HepG2 (cell line): ENCODE results near the gene RBBP6. TPM values are rescaled to one million over a fixed set of nuclear protein-coding genes. Genes with fewer than 3 reads are reported as not detected.

Source experiments
- ATF1 ChIP-seq: IDR thresholded peaks from 2 replicates; pipeline ENCODE4 v1.6.1; 2016; ENCODE audit warnings: mild to moderate bottlenecking, control low read depth
- CBX5 ChIP-seq: sonication (generic); formaldehyde crosslinking; IDR thresholded peaks from 2 replicates; pipeline ENCODE4 v1.4.0; 2020; ENCODE audit warnings: missing genetic modification reagents, borderline replicate concordance
- NFYC ChIP-seq: IDR thresholded peaks from 2 replicates; pipeline ENCODE4 v1.6.1; 2016; ENCODE audit warnings: missing genetic modification reagents, missing compliant biosample characterization
- NR2F6 ChIP-seq, 2 experiments: IDR thresholded peaks; 2 replicates each; pipeline ENCODE4 v1.6.1; 2016; ENCODE audit warnings: antibody characterized with exemption in 1 of 2, mild to moderate bottlenecking in 1 of 2
- PAF1 ChIP-seq: IDR thresholded peaks from 2 replicates; pipeline ENCODE4 v1.6.1; 2016; ENCODE audit warnings: missing genetic modification reagents, missing compliant biosample characterization
- SPEN ChIP-seq: sonication (generic); formaldehyde crosslinking; IDR thresholded peaks from 2 replicates; pipeline ENCODE4 v1.5.1; 2020; ENCODE audit warnings: low read depth, mild to moderate bottlenecking, missing genetic modification reagents
- TOE1 ChIP-seq: sonication (generic); formaldehyde crosslinking; IDR thresholded peaks from 2 replicates; pipeline ENCODE4 v1.4.0; 2020; ENCODE audit warnings: mild to moderate bottlenecking, missing genetic modification reagents
- ZMYM3 ChIP-seq: sonication (generic); formaldehyde crosslinking; IDR thresholded peaks from 2 replicates; pipeline ENCODE4 v1.5.1; 2020; ENCODE audit warnings: mild to moderate bottlenecking, missing genetic modification reagents
- ZNF326 ChIP-seq: sonication (generic); formaldehyde crosslinking; IDR thresholded peaks from 2 replicates; pipeline ENCODE4 v1.4.0; 2020; ENCODE audit warnings: missing genetic modification reagents, borderline replicate concordance
- ZNF557 ChIP-seq: sonication (generic); formaldehyde crosslinking; IDR thresholded peaks from 2 replicates; pipeline ENCODE4 v1.4.0; 2020; ENCODE audit warnings: missing genetic modification reagents
- ZNF652 ChIP-seq: IDR thresholded peaks from 2 replicates; pipeline ENCODE4 v1.6.1; 2016; ENCODE audit warnings: low read depth, borderline replicate concordance
- polyA plus RNA-seq, 8 experiments: library from polyadenylated mRNA; depleted of rRNA in 3 of 8; stranded (reverse) in 7 of 8; unstranded in 1 of 8; fragments of >200 nt; fragmentation: Illumina TruSeq in 4 of 8; extraction: Trizol in 4 of 8; gene quantifications; 2 replicates each; pipeline versions ENCODE4 v1.2.1 to v1.2.3, GENCODE V29; 2011 to 2016; ENCODE audit warnings: low read depth in 4 of 8, missing spikeins in 1 of 8, mixed read lengths in 1 of 8; ENCODE audit not compliant: insufficient read depth in 1 of 8
- total RNA-seq, 5 experiments: library from RNA; depleted of rRNA; stranded (reverse); fragments of >200 nt; fragmentation: Illumina TruSeq; extraction: Trizol; gene quantifications; 2 replicates each; pipeline ENCODE4 v1.2.3, GENCODE V29; 2016; ENCODE audit warnings: low read depth in 1 of 5
- TF ChIP-seq, protein P1 (sequence below): sonication (generic); formaldehyde crosslinking; IDR thresholded peaks from 2 replicates; pipeline ENCODE4 v1.5.0; 2020; ENCODE audit warnings: mild to moderate bottlenecking, missing genetic modification reagents, borderline replicate concordance
- TF ChIP-seq, protein P2 (sequence below): sonication (generic); formaldehyde crosslinking; IDR thresholded peaks from 2 replicates; pipeline ENCODE4 v1.4.0; 2020; ENCODE audit warnings: mild to moderate bottlenecking, missing genetic modification reagents
- TF ChIP-seq, protein P3 (sequence below): sonication (generic); formaldehyde crosslinking; IDR thresholded peaks from 2 replicates; pipeline ENCODE4 v1.9.0; 2021; ENCODE audit warnings: missing genetic modification reagents, borderline replicate concordance
- TF ChIP-seq, protein P4 (sequence below): sonication (generic); formaldehyde crosslinking; IDR thresholded peaks from 2 replicates; pipeline ENCODE4 v1.8.1; 2023; ENCODE audit warnings: mild to moderate bottlenecking, missing genetic modification reagents
- TF ChIP-seq, protein P5 (sequence below), 2 experiments: sonication (generic) in 1 of 2; formaldehyde crosslinking in 1 of 2; IDR thresholded peaks; 2 replicates each; pipeline versions ENCODE4 v1.5.1 to v1.6.1; 2011 to 2020; ENCODE audit warnings: borderline replicate concordance in 1 of 2, low read depth in 1 of 2, low read length in 1 of 2, mild to moderate bottlenecking in 1 of 2, missing genetic modification reagents in 1 of 2, moderate library complexity in 1 of 2

RBBP6 gene
- total and polyA plus RNA-seq, 2 of the 13 experiments (the other 11 are each of a cell fraction or from before 2014, with no cell fraction given), result 37.1 to 70.9 TPM

DNA sequence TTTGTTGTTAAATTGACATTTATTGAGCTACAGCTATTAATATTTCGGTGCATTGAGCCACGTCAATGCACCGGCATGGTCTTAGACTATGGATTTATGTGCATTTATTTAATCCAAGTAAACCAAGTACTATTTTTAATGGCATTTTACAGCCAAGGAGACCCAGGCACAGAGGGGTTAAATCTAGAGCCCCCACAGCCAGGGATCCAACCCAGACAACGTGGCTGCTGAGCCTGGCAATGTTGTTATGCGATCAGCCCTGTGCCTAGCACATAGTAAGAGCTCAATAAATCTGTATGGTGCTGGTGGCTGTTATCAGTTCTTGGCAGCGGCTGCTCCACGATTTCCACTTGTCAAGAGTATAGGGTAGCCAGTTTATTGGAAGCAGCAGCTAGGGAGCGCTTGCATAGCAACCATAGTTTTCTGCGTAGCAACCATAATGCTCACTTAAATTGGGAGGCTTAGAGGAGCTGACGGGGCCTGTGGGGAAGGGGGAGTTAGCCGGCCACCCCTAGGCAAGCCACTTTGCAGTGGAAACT is 541 bp upstream of the RBBP6 start (continued):
- TF ChIP-seq, protein P1, sequence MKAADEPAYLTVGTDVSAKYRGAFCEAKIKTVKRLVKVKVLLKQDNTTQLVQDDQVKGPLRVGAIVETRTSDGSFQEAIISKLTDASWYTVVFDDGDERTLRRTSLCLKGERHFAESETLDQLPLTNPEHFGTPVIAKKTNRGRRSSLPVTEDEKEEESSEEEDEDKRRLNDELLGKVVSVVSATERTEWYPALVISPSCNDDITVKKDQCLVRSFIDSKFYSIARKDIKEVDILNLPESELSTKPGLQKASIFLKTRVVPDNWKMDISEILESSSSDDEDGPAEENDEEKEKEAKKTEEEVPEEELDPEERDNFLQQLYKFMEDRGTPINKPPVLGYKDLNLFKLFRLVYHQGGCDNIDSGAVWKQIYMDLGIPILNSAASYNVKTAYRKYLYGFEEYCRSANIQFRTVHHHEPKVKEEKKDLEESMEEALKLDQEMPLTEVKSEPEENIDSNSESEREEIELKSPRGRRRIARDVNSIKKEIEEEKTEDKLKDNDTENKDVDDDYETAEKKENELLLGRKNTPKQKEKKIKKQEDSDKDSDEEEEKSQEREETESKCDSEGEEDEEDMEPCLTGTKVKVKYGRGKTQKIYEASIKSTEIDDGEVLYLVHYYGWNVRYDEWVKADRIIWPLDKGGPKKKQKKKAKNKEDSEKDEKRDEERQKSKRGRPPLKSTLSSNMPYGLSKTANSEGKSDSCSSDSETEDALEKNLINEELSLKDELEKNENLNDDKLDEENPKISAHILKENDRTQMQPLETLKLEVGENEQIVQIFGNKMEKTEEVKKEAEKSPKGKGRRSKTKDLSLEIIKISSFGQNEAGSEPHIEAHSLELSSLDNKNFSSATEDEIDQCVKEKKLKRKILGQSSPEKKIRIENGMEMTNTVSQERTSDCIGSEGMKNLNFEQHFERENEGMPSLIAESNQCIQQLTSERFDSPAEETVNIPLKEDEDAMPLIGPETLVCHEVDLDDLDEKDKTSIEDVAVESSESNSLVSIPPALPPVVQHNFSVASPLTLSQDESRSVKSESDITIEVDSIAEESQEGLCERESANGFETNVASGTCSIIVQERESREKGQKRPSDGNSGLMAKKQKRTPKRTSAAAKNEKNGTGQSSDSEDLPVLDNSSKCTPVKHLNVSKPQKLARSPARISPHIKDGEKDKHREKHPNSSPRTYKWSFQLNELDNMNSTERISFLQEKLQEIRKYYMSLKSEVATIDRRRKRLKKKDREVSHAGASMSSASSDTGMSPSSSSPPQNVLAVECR (CRISPR knock-in tag), result no peak
- TF ChIP-seq, protein P2, sequence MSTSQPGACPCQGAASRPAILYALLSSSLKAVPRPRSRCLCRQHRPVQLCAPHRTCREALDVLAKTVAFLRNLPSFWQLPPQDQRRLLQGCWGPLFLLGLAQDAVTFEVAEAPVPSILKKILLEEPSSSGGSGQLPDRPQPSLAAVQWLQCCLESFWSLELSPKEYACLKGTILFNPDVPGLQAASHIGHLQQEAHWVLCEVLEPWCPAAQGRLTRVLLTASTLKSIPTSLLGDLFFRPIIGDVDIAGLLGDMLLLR (CRISPR knock-in tag), result no peak
- TF ChIP-seq TOE1 (CRISPR knock-in tag) (no peak), ZNF326 (CRISPR knock-in tag) (no peak), ATF1 (CRISPR knock-in tag) (peak; percentile 72; the same call in 1 of the 2 replicates), ZNF652 (CRISPR knock-in tag) (peak; percentile 87), CBX5 (CRISPR knock-in tag) (no peak), ZNF557 (CRISPR knock-in tag) (no peak), SPEN (CRISPR knock-in tag) (no peak), NFYC (no peak), NR2F6 (IDR thresholded peaks at IDR 0.05) (no peak), NR2F6 (CRISPR knock-in tag; IDR thresholded peaks at IDR 0.05) (no peak), PAF1 (CRISPR knock-in tag) (no peak), ZMYM3 (CRISPR knock-in tag) (peak; percentile 36)
- TF ChIP-seq, protein P3, sequence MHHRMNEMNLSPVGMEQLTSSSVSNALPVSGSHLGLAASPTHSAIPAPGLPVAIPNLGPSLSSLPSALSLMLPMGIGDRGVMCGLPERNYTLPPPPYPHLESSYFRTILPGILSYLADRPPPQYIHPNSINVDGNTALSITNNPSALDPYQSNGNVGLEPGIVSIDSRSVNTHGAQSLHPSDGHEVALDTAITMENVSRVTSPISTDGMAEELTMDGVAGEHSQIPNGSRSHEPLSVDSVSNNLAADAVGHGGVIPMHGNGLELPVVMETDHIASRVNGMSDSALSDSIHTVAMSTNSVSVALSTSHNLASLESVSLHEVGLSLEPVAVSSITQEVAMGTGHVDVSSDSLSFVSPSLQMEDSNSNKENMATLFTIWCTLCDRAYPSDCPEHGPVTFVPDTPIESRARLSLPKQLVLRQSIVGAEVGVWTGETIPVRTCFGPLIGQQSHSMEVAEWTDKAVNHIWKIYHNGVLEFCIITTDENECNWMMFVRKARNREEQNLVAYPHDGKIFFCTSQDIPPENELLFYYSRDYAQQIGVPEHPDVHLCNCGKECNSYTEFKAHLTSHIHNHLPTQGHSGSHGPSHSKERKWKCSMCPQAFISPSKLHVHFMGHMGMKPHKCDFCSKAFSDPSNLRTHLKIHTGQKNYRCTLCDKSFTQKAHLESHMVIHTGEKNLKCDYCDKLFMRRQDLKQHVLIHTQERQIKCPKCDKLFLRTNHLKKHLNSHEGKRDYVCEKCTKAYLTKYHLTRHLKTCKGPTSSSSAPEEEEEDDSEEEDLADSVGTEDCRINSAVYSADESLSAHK, result no peak
- TF ChIP-seq, protein P4, sequence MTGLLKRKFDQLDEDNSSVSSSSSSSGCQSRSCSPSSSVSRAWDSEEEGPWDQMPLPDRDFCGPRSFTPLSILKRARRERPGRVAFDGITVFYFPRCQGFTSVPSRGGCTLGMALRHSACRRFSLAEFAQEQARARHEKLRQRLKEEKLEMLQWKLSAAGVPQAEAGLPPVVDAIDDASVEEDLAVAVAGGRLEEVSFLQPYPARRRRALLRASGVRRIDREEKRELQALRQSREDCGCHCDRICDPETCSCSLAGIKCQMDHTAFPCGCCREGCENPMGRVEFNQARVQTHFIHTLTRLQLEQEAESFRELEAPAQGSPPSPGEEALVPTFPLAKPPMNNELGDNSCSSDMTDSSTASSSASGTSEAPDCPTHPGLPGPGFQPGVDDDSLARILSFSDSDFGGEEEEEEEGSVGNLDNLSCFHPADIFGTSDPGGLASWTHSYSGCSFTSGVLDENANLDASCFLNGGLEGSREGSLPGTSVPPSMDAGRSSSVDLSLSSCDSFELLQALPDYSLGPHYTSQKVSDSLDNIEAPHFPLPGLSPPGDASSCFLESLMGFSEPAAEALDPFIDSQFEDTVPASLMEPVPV (CRISPR knock-in tag), result no peak
- TF ChIP-seq, protein P5, sequence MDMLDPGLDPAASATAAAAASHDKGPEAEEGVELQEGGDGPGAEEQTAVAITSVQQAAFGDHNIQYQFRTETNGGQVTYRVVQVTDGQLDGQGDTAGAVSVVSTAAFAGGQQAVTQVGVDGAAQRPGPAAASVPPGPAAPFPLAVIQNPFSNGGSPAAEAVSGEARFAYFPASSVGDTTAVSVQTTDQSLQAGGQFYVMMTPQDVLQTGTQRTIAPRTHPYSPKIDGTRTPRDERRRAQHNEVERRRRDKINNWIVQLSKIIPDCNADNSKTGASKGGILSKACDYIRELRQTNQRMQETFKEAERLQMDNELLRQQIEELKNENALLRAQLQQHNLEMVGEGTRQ (IDR thresholded peaks at IDR 0.05; ENCODE audit: low read depth, low read length), result no peak
- TF ChIP-seq, protein P5 (CRISPR knock-in tag; IDR thresholded peaks at IDR 0.05; ENCODE audit: borderline replicate concordance), result no peak
